Thyroid gland (tissue), 4 donors: Measurements from ENCODE around the gene NGFR. TPM values are rescaled to one million over a fixed set of nuclear protein-coding genes. Genes with fewer than 3 reads are reported as not detected.

Experiments used
- DNase-seq, 2 donors: peaks; one replicate each; pipeline ENCODE4 v3.0.0-alpha.2; 2019
- H3K27ac ChIP-seq, 3 donors: fragments of 200-600 bp; sonication (generic); 1 replicate in 2 of 3; 2 replicates in 1 of 3; pipeline ENCODE4 v1.5.1; 2016 to 2019; ENCODE audit warnings: mild to moderate bottlenecking in 1 of 3, moderate library complexity in 1 of 3
- H3K27me3 ChIP-seq: fragments of 200-600 bp; sonication (generic); one replicate; pipeline ENCODE4 v1.5.1; 2019
- H3K36me3 ChIP-seq, 2 donors: fragments of 200-600 bp; sonication (generic); one replicate each; pipeline ENCODE4 v1.5.1; 2016 to 2019
- H3K4me1 ChIP-seq, 2 donors: fragments of 200-600 bp; sonication (generic); one replicate each; pipeline ENCODE4 v1.5.1; 2017 to 2019
- H3K4me3 ChIP-seq, 3 donors: fragments of 200-600 bp; sonication (generic); replicated peaks in 1 of 3; 1 replicate in 2 of 3; 2 replicates in 1 of 3; pipeline ENCODE4 v1.5.1; 2016; ENCODE audit warnings: mild to moderate bottlenecking in 1 of 3
- H3K9me3 ChIP-seq: fragments of 200-600 bp; sonication (generic); one replicate; pipeline ENCODE4 v1.5.1; 2017
- POLR2A ChIP-seq, 2 donors: fragments of 450-650 bp; IDR thresholded peaks; one replicate each; pipeline ENCODE4 v1.6.1; 2017; ENCODE audit warnings: antibody characterized with exemption in 2 of 2, mild to moderate bottlenecking in 2 of 2, moderate library complexity in 1 of 2
- WGBS, 2 donors: methylation state at CpG; one replicate each; pipeline ENCODE4 v1.1.5; 2017; 5-methylcytosine and 5-hydroxymethylcytosine counted together
- intact Hi-C: fragments of 100-400 bp; cut with DNase I; formaldehyde crosslinking; loops from one replicate; pipeline ENCODE4 v1.15.1; 2023
- total RNA-seq, 4 donors: library from RNA; depleted of rRNA; stranded (reverse); fragments of >200 nt; gene quantifications; one replicate each; pipeline ENCODE4 v1.2.3, GENCODE V29; 2016
- TF ChIP-seq, protein P1 (sequence below), 6 experiments: fragments of 200-600 bp in 3 of 6; fragments of 450-650 bp in 3 of 6; sonication (generic) in 3 of 6; IDR thresholded peaks; one replicate each; pipeline ENCODE4 v1.5.1; 2016 to 2019; ENCODE audit warnings: antibody characterized with exemption in 6 of 6, mild to moderate bottlenecking in 2 of 6, inconsistent platforms in 1 of 6, moderate library complexity in 1 of 6

The NGFR gene
- total RNA-seq, 4 donors from 2014 or later = 14.5 to 34.0 (median 21.1) TPM

DNA sequence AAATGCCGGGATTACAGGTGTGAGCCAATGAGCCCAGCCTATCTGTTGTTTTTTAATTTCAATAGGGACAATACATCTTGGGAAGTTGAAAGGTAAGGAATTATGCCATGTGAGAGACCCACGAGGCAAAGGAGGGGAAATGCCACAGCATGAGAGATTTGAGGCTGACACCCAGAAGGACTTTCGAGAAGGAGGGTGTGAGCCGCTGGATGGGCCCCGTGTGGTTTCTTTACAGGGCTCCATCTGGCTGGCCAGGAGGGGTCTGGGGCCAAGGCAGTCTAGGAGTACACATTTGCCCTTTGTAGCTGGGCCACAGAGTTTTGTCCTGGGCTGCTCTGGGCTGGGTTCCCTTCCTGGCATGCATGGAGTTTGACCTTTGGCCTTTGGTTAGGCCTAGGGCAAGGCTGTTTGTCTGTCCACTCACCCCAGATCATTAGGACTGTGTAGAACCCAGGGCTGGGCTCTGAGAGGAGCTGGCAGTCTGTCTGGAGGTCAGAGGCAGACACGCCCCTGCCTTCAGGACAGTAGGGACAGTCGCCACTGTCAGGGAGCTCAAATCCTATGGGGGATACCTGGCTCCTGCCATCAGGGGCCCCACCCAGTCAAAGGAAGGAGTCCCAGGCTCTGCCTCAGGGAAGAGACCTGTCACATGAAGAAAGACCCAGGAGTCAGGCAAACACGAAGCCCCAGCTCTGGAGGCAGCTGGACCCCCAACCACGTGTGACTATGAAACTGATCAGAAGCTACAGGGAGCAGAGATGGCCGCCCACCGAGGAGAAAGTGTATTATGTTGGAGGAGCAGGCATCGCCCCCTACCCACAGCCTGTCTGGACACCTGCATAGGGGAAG, 56.4 kb downstream of the NGFR start:
- Histone ChIP-seq H3K4me3 (no peak overlapping the region), H3K4me1 (peaks cover 16 to 20% of the 10 kb centered on the region in 2 donors), H3K9me3 (no peaks in the 10 kb centered on the region), H3K27ac (no peak overlapping the region), H3K36me3 (no peaks in the 10 kb centered on the region), H3K27me3 (no peaks in the 10 kb centered on the region)
- intact Hi-C loops = loop anchor here (5.0 to 10.0 kb wide), 2 partner anchors 114 to 237 kb away; no protein-coding TSS in a partner anchor
- no peak for DNase-seq
- 89 to 93% methylated on average over 11 to 12 of the region's 12 CpGs for WGBS, 2 donors
- TF ChIP-seq, protein P1, sequence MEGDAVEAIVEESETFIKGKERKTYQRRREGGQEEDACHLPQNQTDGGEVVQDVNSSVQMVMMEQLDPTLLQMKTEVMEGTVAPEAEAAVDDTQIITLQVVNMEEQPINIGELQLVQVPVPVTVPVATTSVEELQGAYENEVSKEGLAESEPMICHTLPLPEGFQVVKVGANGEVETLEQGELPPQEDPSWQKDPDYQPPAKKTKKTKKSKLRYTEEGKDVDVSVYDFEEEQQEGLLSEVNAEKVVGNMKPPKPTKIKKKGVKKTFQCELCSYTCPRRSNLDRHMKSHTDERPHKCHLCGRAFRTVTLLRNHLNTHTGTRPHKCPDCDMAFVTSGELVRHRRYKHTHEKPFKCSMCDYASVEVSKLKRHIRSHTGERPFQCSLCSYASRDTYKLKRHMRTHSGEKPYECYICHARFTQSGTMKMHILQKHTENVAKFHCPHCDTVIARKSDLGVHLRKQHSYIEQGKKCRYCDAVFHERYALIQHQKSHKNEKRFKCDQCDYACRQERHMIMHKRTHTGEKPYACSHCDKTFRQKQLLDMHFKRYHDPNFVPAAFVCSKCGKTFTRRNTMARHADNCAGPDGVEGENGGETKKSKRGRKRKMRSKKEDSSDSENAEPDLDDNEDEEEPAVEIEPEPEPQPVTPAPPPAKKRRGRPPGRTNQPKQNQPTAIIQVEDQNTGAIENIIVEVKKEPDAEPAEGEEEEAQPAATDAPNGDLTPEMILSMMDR (IDR thresholded peaks at IDR 0.05) = no peak
- no peak for TF ChIP-seq POLR2A (IDR thresholded peaks at IDR 0.05)

DNA sequence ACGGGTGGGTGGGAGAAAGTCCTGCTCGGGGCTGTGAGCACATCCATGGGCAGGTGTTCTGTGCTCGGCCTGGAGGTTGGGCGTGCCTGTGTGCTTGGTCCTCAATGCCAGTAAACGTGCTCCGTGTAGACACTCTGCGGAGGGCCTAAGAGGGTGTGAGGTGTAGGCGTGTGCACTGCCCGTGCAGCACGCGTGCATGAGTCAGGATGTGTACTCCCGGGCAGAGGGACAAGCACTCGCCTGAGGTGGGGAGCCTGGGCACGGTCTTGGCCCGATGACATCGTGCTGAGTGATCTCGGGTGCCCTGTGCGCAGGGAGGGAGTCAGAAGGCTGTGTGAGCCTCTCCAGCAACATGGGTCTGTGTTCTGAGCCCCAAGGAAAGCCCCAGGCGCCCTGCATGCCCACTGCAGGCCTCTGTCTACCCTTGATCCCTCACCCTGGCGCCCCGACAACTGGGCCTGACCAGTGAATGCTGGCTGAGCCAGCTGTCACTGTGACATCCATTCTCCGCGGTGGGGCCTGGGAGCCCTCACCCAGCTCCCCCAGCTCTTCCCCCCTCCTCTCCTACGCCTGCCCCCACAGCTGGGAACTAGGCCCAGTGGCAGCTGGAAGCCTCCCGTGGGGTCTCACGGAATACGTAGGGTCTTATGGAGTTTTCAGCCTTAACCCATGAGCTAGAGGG, 57.1 kb downstream of the NGFR start:
- WGBS, 2 donors = 90 to 91% methylated on average over 24 to 25 of the region's 27 CpGs

DNA sequence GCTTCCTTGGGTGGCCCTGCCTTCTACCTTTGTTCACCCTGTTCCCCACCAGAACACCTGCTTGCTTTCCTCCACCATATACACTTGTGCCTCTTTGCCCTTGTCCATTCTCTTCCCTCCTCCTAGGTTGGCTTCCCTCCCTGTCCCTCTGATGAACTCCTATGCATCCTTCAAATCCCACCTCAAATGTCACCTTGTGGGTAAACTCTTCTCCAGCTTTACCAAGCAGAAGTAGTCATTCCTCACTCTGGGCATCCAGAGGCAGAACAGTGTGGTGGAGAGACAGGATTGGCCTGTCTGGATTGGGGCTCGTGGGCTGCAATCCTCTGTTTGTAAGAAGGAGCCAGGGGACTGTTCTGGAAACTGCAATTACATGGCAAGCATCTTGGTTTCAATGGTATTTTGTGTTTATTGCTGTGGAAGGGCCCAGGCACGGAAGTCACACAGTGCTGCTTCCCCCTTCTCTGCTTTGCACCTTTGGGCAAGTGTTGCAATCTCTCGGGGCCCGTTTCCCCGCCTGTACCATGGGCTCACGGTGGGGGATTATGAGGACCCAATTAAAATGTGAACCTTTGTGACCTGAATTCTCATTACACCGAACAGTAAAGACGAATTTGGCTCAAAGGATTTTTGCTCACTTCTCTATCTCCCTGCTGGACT, 58.7 kb downstream of the NGFR start:
- 91 to 94% methylated on average over 8 of the region's 8 CpGs for WGBS, 2 donors
- Histone ChIP-seq H3K27me3 (no peaks in the 10 kb centered on the region), H3K27ac (no peak overlapping the region), H3K4me1 (peaks cover 17 to 21% of the 10 kb centered on the region in 2 donors), H3K9me3 (no peaks in the 10 kb centered on the region), H3K4me3 (no peak overlapping the region), H3K36me3 (no peaks in the 10 kb centered on the region)
- TF ChIP-seq, protein P1 (IDR thresholded peaks at IDR 0.05) = no peak
- TF ChIP-seq POLR2A (IDR thresholded peaks at IDR 0.05) = no peak
- DNase-seq = no peak
- intact Hi-C loops = loop anchor here (5.0 to 10.0 kb wide), 2 partner anchors 117 to 239 kb away; no protein-coding TSS in a partner anchor

More for the DNA sequence above, 57.1 kb downstream of the NGFR start:
- intact Hi-C loops = loop anchor here (5.0 to 10.0 kb wide), 2 partner anchors 115 to 237 kb away; no protein-coding TSS in a partner anchor
- Histone ChIP-seq H3K4me3 (no peak overlapping the region), H3K9me3 (no peaks in the 10 kb centered on the region), H3K27ac (no peak overlapping the region), H3K36me3 (no peaks in the 10 kb centered on the region), H3K27me3 (no peaks in the 10 kb centered on the region), H3K4me1 (peaks cover 17 to 21% of the 10 kb centered on the region in 2 donors)
- no peak for TF ChIP-seq POLR2A (IDR thresholded peaks at IDR 0.05)
- TF ChIP-seq, protein P1 (IDR thresholded peaks at IDR 0.05) = no peak
- DNase-seq = no peak

DNA sequence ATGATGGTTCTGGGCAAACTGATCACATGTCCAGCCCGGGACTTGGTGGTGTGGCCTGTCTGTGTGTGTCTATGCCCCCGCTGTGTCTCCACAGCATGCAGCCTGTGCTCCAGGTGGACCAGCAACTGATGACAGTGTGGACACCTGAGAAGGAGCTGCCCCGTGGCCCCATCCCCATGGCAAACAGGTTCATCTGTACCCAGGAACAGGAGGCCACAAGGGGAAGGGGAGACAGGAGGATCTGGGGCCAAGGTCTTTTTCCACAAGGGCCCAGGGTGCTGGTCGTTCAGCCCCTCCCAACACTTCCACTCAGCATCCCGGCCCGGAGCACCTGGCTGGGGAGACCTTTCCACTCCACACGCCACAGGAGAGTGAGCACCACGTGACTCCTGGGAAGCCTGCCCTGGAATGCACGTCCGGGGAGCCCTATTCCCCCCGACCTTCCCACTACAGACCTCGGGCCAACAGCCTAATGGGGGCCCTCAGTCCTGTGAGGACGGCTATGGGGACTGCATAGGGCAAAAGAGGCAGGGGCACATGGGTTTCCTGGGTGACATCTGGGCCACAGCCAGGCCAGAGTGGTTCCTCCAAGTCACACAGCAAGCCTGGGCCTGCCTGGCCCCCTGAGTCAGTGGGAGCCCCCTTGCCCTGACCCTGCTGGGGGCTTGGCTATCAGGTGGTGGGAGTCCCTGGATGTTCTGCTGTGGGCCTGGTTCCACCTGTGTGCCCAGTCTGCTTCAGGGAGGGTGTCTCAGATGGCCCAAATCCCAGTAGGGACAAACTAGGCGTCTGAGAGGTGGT, 59.8 kb downstream of the NGFR start:
- WGBS, 2 donors = 47 to 58% methylated on average over 12 to 14 of the region's 14 CpGs
- intact Hi-C loops = loop anchor here (5.0 to 10.0 kb wide), 2 partner anchors 118 to 240 kb away; no protein-coding TSS in a partner anchor
- TF ChIP-seq, protein P1 (IDR thresholded peaks at IDR 0.05) = no peak
- TF ChIP-seq POLR2A (IDR thresholded peaks at IDR 0.05) = no peak
- H3K9me3 ChIP-seq = no peaks in the 10 kb centered on the region
- peak overlapping the region; percentile 37 to 75 (median 52) for H3K27ac ChIP-seq
- H3K27me3 ChIP-seq = no peaks in the 10 kb centered on the region
- H3K36me3 ChIP-seq = no peaks in the 10 kb centered on the region
- peak; percentile 90 to 91 for DNase-seq
- H3K4me3 ChIP-seq = no peak overlapping the region
- peaks cover 17 to 21% of the 10 kb centered on the region in 2 donors for H3K4me1 ChIP-seq
